NB4 (cell line): ENCODE measurements around the gene RAP1GAP.

ENCODE experiments used
- DNase-seq: peaks from one replicate; pipeline ENCODE4 v3.0.0; 2010; ENCODE audit warnings: low read depth
- H3K4me3 ChIP-seq: one replicate; pipeline ENCODE4 v1.5.1; 2011; ENCODE audit warnings: mild to moderate bottlenecking, low read depth, low read length, moderate library complexity
- CTCF ChIP-seq: IDR thresholded peaks from one replicate; pipeline ENCODE4 v1.5.1; 2012; ENCODE audit warnings: low read depth, low read length
- MAX ChIP-seq: IDR thresholded peaks from 2 replicates; pipeline ENCODE4 v1.6.1; 2011; ENCODE audit warnings: low read depth, low read length
- MYC ChIP-seq: IDR thresholded peaks from 2 replicates; pipeline ENCODE4 v1.6.1; 2011; ENCODE audit warnings: low read depth, low read length
- POLR2A ChIP-seq: IDR thresholded peaks from 2 replicates; pipeline ENCODE4 v1.6.1; 2011; ENCODE audit warnings: mild to moderate bottlenecking; ENCODE audit not compliant: insufficient read length; ENCODE audit errors: extremely low read depth

Gene RAP1GAP

GRCh38 chr1:21705303-21705980 lies 36.3 kb upstream of the RAP1GAP start:
- DNase-seq: no peak
- H3K4me3 ChIP-seq: no peak overlapping the region
- TF ChIP-seq MAX: no peak

- H3K4me3 ChIP-seq: no peak overlapping the region
- DNase-seq: no peak
- TF ChIP-seq MYC (no peak), CTCF (no peak), MAX (no peak), POLR2A (no peak)
These were observed 35.0 kb upstream of the RAP1GAP start for GRCh38 chr1:21704145-21704544.

GRCh38 chr1:21703318-21703963 lies 34.3 kb upstream of the RAP1GAP start:
- no peak overlapping the region for H3K4me3 ChIP-seq
- TF ChIP-seq MYC: no peak
- TF ChIP-seq MAX: no peak
- TF ChIP-seq CTCF: peak; percentile 34
- TF ChIP-seq POLR2A: no peak
- DNase-seq: peak; percentile 63

GRCh38 chr1:21702780-21703179 lies 33.6 kb upstream of the RAP1GAP start:
- TF ChIP-seq POLR2A (no peak), MYC (no peak), MAX (no peak), CTCF (no peak)
- no peak for DNase-seq
- H3K4me3 ChIP-seq: no peak overlapping the region

DNA sequence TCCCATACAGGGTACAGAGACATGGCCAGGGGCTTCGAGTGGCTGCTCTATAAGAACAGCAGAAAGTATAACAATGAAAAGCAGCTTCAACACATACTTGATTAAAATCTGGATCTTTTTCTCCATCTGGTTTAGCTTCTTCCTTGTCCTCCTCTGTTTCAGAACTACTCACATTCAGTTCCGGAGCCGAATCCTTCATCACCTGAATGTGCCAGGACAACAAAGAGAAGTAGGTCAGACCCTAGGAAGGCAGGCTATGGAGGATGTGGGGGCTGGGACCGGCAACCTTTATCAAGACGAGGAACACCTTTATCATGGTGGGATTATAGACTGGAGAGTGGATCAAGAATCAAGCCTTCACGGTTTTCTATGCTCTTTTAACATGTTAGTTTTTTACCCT lies 32.2 kb upstream of the RAP1GAP start:
- H3K4me3 ChIP-seq: no peak overlapping the region
- no peak for TF ChIP-seq CTCF
- TF ChIP-seq MAX: no peak
- TF ChIP-seq POLR2A: no peak
- TF ChIP-seq MYC: no peak
- DNase-seq: no peak

GRCh38 chr1:21700094-21700493 lies 30.9 kb upstream of the RAP1GAP start:
- no peak for DNase-seq
- TF ChIP-seq CTCF: no peak
- no peak for TF ChIP-seq POLR2A
- no peak overlapping the region for H3K4me3 ChIP-seq
